ENCODE results near the gene ELMOD3.

ELMOD3 gene

DNA sequence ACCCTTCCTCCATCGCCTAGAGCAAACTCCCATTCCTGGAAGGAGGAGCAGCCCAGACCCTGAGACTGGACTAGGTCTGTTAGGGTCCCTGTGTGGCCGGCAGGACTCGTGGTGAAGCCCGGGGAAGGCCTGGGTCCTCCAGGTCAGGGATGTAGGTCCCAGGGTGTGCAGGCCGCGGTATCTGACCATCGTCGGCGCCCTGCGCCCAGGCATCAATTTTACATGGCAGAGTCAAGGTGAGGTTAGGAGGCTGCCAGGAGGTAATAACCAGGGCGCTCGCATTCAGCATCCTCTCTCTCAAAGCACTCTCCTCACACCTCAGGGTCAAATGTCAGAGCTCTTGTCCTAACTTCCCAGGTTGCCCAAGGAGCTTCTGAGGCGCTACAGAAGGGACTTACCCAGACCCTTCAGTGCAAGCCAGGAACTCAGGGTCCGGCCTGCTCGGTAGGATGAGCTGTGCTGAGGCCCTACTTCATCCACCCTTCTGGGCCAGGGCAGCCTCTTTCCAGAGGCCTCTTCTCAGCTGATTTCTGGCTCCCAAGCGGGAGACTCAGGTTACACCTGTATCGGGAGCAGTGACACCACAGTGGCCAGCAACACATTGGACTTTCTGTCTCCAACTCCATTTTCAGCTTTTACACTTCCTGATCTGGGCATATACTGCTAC, 64.6 kb downstream of the ELMOD3 start:
- Histone ChIP-seq H3K27ac (ENCODE audit: extremely low read depth, low read depth, low read length) (peak overlapping the region; percentile 93), H3K4me3 (ENCODE audit: low read depth, low read length) (peak overlapping the region; percentile 57), H3K9me3 (ENCODE audit: control insufficient read depth, insufficient read depth, low read depth, low read length) (no peaks in the 10 kb centered on the region), H3K4me1 (ENCODE audit: control insufficient read depth, insufficient read depth, low read length) (peaks cover 4% of the 10 kb centered on the region), H3K36me3 (ENCODE audit: control insufficient read depth in 2 of 2, insufficient read depth in 1 of 2, low read length in 2 of 2) (no peaks in the 10 kb centered on the region)
- CTCF ChIA-PET = interaction anchor here (0.6 to 4.2 kb wide), 24 partner anchors 11 to 464 kb away, joined by 3 to 144 read pairs (median 4); partner anchors contain the start of genes GGCX, MAT2A and TMEM150A
- POLR2A ChIA-PET = interaction anchor here (0.6 to 6.2 kb wide), 14 partner anchors 18 to 279 kb away, joined by 3 to 87 read pairs (median 6); partner anchors contain the start of genes C2orf68, ELMOD3, GGCX and MAT2A
- TF ChIP-seq ZNF398 (tag by site-specific recombination; IDR thresholded peaks at IDR 0.05) (0 out of 2 replicates have a peak, but pooled peaks have one; percentile 3), ZNF843 (tag by site-specific recombination; IDR thresholded peaks at IDR 0.05) (no peak)

DNA sequence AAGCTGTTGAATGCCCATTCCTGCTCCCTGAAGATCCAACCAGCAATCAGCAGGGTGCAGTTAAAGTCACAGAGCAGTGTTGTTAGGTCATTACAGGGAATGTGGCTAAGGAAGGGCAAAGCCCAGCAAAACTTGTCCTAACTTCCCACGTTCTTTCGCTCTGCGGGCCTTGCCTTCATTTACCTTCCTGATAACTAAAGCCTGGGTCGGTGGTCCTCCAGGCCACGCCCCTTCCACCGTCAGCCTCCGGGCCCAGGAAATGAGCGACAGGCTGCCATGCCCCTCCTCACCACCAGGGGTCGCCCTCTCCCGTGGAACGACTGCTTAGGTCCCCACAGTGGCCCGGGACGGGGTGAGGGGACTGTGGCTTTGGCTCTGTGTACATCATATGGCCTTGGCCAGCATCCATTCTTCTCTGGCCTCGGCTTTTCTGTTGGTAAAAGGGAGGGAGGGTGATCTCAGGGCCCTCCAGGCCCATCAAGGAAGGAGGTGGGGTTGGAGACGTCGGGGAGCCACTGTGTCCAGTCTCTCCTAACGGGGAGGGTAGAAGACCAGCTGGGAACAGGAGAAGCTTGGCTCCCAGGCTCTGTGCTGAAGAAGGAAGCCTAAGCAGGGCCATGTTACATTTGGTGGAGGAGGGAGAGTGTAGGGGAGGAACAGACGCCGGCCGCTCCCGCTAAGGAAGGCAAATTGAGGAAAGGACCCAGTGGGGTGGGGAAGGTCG, 66.1 kb downstream of the ELMOD3 start:
- Histone ChIP-seq H3K27ac (ENCODE audit: extremely low read depth, low read depth, low read length) (no peak overlapping the region), H3K36me3 (ENCODE audit: control insufficient read depth in 2 of 2, insufficient read depth in 1 of 2, low read length in 2 of 2) (no peaks in the 10 kb centered on the region), H3K4me3 (ENCODE audit: low read depth, low read length) (no peak overlapping the region), H3K9me3 (ENCODE audit: control insufficient read depth, insufficient read depth, low read depth, low read length) (no peaks in the 10 kb centered on the region), H3K4me1 (ENCODE audit: control insufficient read depth, insufficient read depth, low read length) (peaks cover 4% of the 10 kb centered on the region)
- POLR2A ChIA-PET = interaction anchor here (0.6 to 6.2 kb wide), 7 partner anchors 23 to 130 kb away, joined by 3 to 87 read pairs (median 6); partner anchors contain the start of gene MAT2A
- CTCF ChIA-PET = interaction anchor here (0.6 to 4.2 kb wide), 28 partner anchors 9 to 898 kb away, joined by 3 to 144 read pairs (median 4); partner anchors contain the start of genes GGCX, MAT2A and RNF181
- TF ChIP-seq, protein P1, sequence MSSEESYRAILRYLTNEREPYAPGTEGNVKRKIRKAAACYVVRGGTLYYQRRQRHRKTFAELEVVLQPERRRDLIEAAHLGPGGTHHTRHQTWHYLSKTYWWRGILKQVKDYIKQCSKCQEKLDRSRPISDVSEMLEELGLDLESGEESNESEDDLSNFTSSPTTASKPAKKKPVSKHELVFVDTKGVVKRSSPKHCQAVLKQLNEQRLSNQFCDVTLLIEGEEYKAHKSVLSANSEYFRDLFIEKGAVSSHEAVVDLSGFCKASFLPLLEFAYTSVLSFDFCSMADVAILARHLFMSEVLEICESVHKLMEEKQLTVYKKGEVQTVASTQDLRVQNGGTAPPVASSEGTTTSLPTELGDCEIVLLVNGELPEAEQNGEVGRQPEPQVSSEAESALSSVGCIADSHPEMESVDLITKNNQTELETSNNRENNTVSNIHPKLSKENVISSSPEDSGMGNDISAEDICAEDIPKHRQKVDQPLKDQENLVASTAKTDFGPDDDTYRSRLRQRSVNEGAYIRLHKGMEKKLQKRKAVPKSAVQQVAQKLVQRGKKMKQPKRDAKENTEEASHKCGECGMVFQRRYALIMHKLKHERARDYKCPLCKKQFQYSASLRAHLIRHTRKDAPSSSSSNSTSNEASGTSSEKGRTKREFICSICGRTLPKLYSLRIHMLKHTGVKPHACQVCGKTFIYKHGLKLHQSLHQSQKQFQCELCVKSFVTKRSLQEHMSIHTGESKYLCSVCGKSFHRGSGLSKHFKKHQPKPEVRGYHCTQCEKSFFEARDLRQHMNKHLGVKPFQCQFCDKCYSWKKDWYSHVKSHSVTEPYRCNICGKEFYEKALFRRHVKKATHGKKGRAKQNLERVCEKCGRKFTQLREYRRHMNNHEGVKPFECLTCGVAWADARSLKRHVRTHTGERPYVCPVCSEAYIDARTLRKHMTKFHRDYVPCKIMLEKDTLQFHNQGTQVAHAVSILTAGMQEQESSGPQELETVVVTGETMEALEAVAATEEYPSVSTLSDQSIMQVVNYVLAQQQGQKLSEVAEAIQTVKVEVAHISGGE (tag by site-specific recombination; conservative IDR thresholded peaks at IDR 0.05; ENCODE audit: low read depth) = no peak
- TF ChIP-seq ZNF2 (tag by site-specific recombination; IDR thresholded peaks at IDR 0.05) = 0 out of 2 replicates have a peak, but pooled peaks have one; percentile 56
- TF ChIP-seq SETDB1 (IDR thresholded peaks at IDR 0.05; ENCODE audit: insufficient read length, low read length) = no peak
- no peak for TF ChIP-seq ZNF341 (tag by site-specific recombination; IDR thresholded peaks at IDR 0.05; ENCODE audit: low read depth)
- TF ChIP-seq ZNF202 (tag by site-specific recombination; IDR thresholded peaks at IDR 0.05; ENCODE audit: borderline replicate concordance) = no peak
- no peak for TF ChIP-seq PRDM1 (tag by site-specific recombination; IDR thresholded peaks at IDR 0.05)
- no peak for TF ChIP-seq ZNF324 (tag by site-specific recombination; IDR thresholded peaks at IDR 0.05)
- TF ChIP-seq MZF1 (tag by site-specific recombination; IDR thresholded peaks at IDR 0.05; ENCODE audit: borderline replicate concordance) = no peak
- no peak for TF ChIP-seq ZBTB20 (tag by site-specific recombination; IDR thresholded peaks at IDR 0.05)
- TF ChIP-seq ZNF335 (tag by site-specific recombination; conservative IDR thresholded peaks at IDR 0.05) = peak; percentile 48
- no peak for TF ChIP-seq ZNF302 (tag by site-specific recombination; IDR thresholded peaks at IDR 0.05; ENCODE audit: low read depth)
- no peak for TF ChIP-seq GFI1B (tag by site-specific recombination; IDR thresholded peaks at IDR 0.05)
- no peak for TF ChIP-seq ZNF366 (tag by site-specific recombination; conservative IDR thresholded peaks at IDR 0.05)
- TF ChIP-seq SP7 (tag by site-specific recombination; IDR thresholded peaks at IDR 0.05) = peak; percentile 54; the same call in 1 of the 2 replicates
- TF ChIP-seq KLF8 (tag by site-specific recombination; IDR thresholded peaks at IDR 0.05) = 0 out of 2 replicates have a peak, but pooled peaks have one; percentile 13
- no peak for TF ChIP-seq ZBTB7A (tag by site-specific recombination; IDR thresholded peaks at IDR 0.05; ENCODE audit: low read depth)
- no peak for TF ChIP-seq ZNF404 (tag by site-specific recombination; IDR thresholded peaks at IDR 0.05)
- TF ChIP-seq ZNF140 (tag by site-specific recombination; IDR thresholded peaks at IDR 0.05) = no peak
- TF ChIP-seq FEZF1 (tag by site-specific recombination; IDR thresholded peaks at IDR 0.05) = no peak
- TF ChIP-seq ZNF768 (tag by site-specific recombination; IDR thresholded peaks at IDR 0.05) = no peak
- TF ChIP-seq GLI4 (tag by site-specific recombination; IDR thresholded peaks at IDR 0.05) = no peak
- no peak for TF ChIP-seq ZBTB1 (tag by site-specific recombination; IDR thresholded peaks at IDR 0.05)
- peak; percentile 42 for TF ChIP-seq SP3 (tag by site-specific recombination; IDR thresholded peaks at IDR 0.05)
- TF ChIP-seq, protein P2, sequence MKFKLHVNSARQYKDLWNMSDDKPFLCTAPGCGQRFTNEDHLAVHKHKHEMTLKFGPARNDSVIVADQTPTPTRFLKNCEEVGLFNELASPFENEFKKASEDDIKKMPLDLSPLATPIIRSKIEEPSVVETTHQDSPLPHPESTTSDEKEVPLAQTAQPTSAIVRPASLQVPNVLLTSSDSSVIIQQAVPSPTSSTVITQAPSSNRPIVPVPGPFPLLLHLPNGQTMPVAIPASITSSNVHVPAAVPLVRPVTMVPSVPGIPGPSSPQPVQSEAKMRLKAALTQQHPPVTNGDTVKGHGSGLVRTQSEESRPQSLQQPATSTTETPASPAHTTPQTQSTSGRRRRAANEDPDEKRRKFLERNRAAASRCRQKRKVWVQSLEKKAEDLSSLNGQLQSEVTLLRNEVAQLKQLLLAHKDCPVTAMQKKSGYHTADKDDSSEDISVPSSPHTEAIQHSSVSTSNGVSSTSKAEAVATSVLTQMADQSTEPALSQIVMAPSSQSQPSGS (tag by site-specific recombination; IDR thresholded peaks at IDR 0.05; ENCODE audit: low read depth) = no peak
- no peak for TF ChIP-seq KLF16 (tag by site-specific recombination; IDR thresholded peaks at IDR 0.05)
- TF ChIP-seq ZSCAN30 (tag by site-specific recombination; IDR thresholded peaks at IDR 0.05) = no peak

All from HEK293 (cell line).